ENCODE measurements around the gene NFRKB. TPM values are rescaled to one million over a fixed set of nuclear protein-coding genes. Genes with fewer than 3 reads are reported as not detected.

Gene NFRKB
- 34.9 and 35.5 TPM in 2 replicates for total RNA-seq

DNA sequence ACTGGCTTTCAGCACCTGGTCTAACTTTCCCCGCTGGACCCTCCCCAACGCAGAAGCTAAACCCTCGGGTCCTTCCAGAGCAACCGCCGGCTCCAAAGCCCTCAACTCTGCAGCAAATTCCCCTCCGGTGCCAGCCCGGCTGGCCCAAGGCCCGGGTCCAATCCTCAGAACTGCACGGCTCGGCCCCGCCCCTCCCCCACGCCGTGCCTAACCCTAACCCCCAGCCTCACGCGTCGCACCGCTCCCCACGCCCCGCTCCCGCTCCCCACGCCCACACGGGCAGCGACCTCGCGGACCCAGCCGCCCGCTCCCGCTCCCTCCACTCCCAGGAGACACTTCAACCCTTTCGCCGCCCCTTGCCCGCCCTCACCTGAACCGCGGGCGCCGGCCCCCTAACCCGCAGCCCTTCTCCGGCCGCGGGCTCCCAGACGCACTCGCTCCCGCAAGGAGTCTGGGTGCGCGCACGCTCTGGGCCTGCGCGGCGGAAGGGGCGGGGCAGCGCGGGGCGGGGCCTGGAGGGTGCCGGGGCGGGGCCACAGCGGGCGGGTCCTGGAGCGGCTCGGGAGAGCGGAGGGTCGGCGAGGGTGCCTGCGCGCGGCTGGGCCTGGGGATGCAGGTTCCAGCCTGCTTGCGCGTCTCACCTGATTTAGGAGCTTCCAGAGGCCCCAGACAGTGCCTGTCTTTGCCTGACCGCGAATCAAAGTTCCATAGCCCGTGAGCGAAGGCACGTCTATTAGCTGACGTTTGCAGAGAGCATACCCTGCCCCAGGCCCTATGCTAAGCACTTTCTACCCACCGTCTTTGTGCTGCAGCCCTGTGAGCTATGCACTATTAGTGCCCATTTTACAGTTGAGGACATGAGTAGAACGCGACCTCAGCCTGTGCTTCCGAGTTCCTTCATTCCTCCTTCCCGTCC is at the start of gene NFRKB:
Gene NFRKB, minus strand, starts transcription at position 453 of the 916 bp plus-strand sequence. CDS start 2,729 bp downstream, outside the sequence.
- intact Hi-C loops (cut with micrococcal nuclease), result loop anchor here (1.0 to 10.0 kb wide), 7 partner anchors 27 to 1021 kb away; partner anchors contain the start of genes APLP2, PRDM10, SNX19 and ZBTB44

DNA sequence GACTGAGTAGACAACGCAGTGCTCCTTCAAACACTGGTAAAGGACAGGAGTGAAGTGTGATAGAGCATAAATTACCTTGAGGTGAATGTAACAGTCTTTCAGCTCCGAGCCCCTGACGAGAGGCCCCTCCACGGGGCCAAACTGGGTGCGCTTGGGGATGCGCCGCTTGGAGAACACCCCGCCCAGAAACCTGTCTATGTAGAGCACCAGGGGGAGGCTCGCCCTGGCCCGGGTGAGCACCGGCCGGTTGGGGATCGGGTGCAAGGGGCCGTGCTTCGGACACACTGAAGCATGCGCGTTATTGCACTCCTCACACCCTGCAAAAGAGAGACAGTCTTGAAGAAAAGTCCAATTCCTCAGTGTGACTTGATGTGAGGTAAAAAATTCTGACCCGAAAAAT is 49.3 kb upstream of the NFRKB start:
- intact Hi-C loops (cut with micrococcal nuclease), result no loop called here

DNA sequence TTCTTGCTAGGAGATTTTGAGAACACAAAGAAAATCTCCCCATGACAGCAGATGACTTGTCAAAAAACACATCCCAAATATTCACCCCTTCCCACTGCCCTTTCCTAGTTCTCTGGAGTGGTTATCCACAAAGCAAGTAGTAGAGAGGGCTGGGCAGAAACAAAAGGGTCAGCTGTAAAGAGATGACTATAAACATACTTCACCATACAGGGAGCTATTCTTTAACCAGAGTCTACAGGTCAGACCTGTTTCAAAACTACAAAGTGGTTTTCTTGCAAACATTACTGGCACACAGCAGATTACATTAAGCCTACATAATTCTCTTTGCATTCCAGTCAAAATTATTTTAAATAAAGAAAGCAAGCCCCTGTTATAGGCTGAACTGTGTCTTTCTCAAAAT is 47.7 kb upstream of the NFRKB start:
- intact Hi-C loops (cut with micrococcal nuclease), result no loop called here

DNA sequence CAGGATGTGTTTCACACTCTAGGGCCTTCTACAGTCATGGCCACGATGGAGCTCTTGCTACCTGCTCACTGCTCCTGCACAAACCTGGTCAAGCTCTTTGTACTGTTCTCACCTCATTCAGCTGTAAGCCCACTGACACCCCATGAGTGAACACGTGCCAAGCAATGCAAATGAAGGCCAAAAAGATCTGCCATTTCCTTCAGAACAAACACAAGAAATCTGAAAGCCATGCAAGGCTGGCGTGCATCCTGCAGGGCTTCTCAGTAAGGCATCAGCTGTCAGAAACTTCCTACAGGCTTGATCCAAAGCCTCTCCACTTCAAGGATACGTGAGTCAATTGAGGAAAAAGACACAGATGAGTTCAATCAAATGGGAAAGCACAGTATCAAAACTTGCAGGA is 44.1 kb upstream of the NFRKB start:
- intact Hi-C loops (cut with micrococcal nuclease), result no loop called here

DNA sequence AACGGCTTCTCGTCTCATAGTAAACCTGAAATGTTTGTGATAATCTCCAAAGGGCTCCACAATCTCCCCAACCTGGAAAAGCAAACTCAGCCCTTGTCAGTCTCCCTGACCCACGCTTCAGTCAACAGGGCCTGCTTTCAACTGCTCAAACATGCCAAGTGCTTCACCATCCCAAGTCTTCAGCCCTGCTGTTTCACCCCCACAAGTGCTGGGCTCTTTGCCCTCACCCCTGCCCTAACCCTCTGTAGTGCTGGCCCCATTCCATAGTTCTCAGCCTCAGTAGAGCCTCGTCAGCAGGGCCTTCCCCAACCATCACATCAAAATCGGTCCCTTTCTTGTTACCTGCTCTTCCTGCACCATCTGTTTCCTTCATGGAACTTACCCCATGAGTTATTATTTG is 43.4 kb upstream of the NFRKB start:
- intact Hi-C loops (cut with micrococcal nuclease), result no loop called here

DNA sequence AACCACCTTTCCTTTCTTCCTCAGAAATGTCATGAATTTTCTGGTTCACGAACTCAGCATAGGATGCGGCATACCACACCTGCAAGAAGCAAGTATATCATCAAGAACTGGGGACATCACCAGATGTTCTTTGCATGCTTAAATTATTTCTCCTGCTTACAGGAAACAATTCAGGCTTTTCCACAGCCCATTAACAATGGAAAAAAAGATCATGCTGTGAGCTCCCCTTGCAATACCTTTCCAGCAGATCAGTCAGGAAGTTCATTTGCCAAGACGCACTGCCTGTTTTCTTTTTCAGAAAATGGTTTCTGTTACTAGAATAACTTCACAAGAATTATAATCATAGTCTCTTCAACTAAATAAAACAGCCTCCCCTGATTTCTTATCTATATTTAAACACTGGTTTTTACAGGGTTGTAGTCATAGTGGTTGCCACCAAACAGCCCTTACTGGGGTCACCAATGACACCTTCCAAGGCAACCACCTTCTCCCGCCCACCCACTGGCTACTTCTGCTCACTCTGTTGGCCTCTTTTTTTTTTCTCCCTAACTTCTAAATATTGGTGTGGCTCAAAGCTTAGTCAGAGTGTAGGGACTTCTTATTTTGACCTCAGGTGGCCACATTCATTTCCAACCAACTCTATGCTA is 42.3 kb upstream of the NFRKB start:
- intact Hi-C loops (cut with micrococcal nuclease), result no loop called here

DNA sequence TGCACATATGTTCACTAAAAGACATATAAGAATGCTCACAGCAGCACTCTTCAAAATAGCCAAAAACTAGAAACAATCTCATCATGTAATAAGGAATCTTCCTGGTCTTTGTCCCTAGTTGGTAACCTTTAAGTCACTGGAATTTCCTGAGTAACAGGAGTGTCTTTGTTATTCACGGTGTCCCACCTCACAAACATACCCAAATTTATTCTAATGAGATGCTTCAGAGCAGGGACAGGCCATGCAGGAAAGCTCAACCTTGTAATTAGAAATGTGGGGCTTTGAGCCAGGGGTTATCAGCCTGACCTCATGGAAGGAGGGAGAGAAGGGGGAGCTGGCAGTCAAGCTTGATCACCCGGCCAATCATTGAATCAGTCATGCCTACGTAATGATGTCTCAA is 40.3 kb upstream of the NFRKB start:
- intact Hi-C loops (cut with micrococcal nuclease), result no loop called here

DNA sequence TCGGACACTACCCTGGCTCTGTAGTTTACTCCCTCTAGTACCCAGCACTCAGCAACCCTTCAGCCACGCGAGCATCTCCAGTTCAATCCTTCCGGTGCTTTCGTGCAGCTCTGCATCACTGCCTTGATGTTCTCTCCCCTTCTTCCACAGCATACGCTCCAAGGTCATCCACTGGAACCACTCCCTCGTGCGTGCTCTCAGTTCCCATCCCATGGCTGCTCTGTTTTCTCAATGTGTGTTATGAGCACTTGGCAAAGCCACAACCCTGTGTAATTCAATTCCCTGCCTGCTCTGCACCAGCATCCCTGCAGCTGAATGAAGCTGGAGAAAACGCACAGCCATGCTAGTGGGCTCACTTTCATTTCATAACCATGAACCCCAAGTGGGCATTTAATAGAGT is 38.5 kb upstream of the NFRKB start:
- intact Hi-C loops (cut with micrococcal nuclease), result no loop called here

DNA sequence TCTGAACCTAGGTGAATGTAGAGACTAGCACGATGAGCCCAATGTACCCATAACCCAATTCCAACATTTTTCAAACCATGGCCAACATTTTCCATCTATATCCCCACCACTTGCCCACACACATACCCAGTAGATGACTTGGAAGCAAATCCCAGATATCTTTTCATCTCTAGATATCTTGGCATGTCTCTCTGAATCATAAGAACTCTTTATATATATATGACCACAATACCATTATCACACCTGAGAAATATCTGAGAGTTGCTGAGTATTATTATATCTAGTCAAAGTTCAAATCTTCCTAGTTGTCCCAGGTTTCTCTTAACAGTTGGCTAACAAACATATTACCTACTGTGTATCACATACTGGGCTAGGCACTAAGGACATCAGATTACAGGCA is 37.9 kb upstream of the NFRKB start:
- intact Hi-C loops (cut with micrococcal nuclease), result no loop called here

DNA sequence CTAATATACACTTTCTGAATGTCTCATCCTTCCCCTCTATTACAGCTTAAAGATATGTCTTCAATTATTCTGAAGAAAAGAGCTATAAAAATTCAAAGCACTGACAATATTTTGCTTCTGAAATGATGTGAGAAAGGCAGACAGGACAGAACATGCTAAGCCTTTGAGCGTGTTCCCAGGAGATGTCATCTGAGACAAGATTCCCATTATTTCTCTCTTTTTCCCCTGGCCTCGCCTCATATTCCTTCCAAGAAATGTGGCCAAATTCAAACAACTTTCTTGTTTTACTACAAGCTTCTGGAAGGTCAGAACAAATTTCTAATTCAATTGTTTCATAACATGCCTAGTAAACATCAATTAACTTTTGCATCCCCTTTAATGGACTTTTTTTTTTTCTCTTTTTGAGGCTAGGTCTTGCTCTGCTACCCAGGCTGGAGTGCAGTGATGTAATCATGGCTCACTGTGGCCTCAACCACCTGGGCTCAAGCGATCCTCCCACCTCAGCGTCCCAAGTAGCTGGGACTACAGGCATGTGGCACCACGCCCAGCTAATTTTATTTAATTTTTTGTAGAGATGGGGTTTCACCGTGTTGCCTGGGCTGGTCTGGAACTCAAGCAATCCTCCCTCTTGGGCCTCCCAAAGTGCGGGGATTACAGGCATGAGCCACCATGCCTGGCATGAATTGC is 37.1 kb upstream of the NFRKB start:
- intact Hi-C loops (cut with micrococcal nuclease), result no loop called here

DNA sequence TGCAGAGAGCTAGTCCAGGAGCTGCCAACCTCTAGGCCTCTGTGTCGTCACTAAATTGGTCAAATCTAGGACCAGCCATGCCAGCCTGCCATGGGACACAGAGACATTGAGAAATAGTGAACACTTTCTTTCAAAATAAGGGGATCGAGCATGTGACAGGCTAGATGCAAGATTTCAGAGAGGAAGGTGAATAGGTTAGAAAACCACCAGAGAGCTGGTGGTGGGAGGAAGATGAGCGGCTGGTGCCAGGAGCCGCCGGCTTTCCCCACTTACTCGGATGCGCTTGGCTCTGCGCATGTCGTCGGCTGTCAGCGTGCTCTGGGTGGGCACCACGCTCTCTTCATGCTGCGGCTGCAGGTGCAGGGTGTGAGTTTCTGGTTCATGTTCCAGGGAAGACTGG is 35.4 kb upstream of the NFRKB start:
- intact Hi-C loops (cut with micrococcal nuclease), result no loop called here

DNA sequence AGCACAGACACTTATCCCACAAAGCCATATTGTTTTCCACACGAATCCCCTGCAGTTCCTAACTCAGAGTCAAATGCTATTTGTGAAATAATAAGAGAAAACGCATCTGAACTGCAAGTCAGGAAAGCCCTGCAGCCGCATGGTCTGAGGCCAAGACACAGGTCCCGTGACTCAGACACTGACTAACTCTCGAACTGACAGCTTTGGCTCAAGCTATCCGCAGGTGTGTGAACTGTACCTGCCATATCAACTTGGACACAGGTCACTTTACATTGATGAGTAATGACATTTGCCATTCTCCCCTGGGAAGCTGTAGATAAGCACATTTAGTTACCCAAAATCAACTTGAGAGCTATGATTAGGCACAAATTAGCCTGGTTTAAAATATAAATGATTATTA is 34.9 kb upstream of the NFRKB start:
- intact Hi-C loops (cut with micrococcal nuclease), result no loop called here

DNA sequence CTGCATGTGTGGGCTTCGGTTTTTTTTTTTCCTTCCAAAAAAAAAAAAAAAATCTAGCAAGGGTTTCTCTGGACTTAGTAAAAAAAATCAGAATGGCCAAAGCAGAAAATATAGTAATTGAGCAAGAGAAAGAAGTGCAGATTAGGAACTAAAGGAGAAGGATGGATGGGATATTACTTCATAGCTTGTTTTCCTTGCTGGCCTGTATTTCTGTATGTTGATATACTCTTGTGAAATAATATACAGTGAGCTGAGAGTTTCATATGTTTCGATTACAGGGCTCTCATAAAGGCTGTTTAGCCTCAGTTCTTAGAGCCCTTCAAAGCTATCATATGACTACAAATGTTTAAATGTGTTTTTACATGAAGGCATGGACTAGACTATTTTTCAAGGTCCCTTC is 34.3 kb upstream of the NFRKB start:
- intact Hi-C loops (cut with micrococcal nuclease), result no loop called here

DNA sequence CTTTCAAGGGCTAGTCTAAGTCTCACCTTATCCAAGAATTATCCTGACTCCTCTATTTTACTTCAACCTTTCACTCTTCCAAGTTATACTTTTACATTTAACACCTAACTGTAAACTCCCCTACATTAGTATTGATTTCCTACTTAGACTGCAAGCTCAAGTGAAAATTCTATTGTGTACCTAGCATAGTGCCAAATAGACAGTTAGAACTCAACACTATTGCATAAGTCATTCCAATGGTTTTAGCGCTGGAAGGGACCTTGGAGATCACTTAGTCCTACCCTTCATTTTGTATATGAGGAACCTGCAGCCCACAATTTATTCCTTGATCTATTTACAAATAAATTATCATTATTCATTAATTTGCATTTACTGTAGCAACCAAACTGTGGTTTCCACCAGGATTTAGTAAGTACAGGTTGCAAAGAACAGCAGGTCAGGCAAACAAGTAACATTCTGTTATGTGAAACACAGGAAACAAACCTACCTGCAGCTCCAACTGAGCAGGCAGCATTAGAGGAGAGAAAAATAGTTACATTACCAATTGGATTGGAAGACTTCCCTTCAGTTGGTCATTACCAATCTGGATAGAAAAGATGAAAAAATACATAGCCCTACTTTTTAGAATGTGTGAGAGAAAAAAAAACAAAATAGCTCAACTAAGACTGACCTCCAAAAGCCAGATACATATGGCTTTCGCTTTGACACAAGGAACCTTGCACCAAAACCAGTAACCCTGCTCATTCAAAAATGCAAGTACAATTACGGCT is 33.7 kb upstream of the NFRKB start:
- intact Hi-C loops (cut with micrococcal nuclease), result no loop called here

DNA sequence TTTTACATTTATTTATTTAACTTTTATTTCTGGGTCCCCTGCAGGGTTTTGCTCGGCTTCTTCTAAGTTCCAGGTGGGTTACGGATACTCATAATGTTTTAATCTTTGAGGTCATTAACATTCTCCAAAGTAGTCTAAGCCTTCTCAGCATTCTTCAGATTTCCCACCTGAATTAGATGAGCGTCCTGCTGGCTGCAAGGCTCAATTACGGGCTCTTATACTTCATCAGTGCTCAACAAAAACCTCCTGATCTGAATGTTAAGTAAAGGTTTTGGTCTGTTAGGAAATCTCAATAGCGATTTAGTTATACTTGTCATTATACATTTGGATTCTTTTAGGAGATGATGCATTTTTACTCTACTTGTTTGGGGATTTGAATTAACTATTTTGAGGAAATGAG is 27.3 kb upstream of the NFRKB start:
- intact Hi-C loops (cut with micrococcal nuclease), result loop anchor here (1.0 to 2.0 kb wide), 3 partner anchors 28 to 210 kb away; partner anchors contain the start of genes APLP2 and NFRKB

DNA sequence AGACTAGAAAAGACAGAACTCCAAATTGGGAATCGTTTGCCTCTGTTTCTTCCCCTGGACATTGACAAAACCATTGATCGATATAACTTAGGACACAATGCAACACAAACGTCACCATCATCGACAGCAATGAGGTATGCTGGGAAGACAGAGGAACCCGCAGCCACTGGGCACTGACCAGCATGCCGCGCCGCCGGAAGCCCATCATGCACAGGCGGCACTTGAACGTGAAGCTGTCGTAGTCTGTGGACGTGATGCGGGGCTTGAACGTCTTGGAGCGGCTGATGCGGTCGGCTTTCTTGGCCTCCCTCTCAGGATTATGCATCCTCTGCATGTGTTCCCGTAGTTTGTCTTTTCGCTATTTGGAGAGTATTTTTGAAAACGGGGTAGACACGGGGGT is 23.0 kb upstream of the NFRKB start:
- intact Hi-C loops (cut with micrococcal nuclease), result no loop called here

DNA sequence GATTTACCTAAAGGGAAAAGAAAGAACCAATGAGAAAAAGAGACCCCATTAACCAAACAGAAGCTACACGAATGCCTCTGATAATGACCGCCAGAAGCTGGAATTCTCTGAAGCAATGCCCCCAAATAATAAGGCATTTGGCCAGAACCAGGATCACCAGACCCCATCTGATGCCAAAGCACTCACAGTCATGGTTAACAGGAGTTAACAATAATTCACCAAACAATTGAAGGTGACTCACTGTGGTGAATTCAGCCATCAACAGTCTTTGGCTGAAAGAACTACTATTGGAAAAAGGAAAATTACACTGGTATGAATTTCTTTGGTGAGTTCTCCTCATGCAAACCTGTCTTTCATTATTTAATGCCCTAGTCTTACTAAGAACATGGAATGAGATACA is 21.9 kb upstream of the NFRKB start:
- intact Hi-C loops (cut with micrococcal nuclease), result no loop called here

DNA sequence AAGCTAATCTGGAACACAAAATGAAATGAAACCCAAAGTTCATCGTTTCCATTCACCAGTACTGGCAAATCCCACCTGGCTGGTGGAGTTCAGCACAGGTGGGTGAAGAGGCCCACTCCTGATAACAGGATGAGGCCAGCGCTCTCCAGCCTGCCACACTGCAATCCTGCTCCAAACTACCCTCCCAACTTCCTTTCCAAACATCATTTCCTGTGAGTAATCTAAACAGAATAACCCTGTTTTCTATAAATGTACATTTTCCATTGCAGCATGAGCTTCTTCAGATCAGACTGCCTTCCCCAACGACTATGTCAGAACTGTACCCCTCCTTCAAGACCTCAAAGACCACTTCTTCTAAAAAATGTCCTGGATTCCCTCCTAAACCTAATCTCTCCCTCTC is 15.9 kb upstream of the NFRKB start:
- intact Hi-C loops (cut with micrococcal nuclease), result no loop called here

DNA sequence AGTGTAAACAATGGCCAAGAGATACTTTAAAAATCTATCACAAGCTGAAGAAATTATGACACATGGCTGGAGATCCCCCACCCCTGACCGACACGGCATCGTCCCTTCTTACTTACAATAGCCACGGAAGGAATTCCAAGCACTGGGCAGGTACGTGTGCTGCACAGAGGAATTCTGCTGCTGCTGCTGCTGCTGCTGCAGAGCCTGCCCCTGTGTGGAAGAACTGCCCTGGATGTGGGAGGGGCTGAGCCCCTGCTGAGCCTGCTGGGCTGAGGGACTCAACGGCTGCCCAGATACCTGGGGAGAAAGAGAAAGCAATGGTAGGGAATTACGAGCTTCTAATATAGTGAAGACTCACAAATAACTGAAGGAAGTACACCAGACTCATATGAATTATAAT is 15.0 kb upstream of the NFRKB start:
- intact Hi-C loops (cut with micrococcal nuclease), result no loop called here

DNA sequence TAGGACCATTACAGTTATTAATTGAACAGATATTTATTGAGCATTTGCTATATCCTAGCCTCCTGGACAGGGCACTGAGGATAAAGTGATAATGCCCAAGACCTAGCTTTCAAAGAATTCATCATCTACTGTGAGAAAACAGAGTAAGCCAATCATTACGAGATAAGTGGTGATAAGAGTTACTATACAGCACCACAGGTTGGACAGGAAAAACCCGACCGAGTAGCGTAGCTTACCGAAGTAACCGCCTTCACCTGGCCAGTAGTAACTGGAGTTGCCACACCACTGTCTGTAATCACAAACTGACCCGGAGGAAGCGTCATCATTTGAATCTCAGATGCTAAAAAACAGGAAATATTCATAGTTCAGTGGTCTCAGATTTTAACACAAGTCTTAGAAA is 10.0 kb upstream of the NFRKB start:
- intact Hi-C loops (cut with micrococcal nuclease), result no loop called here

DNA sequence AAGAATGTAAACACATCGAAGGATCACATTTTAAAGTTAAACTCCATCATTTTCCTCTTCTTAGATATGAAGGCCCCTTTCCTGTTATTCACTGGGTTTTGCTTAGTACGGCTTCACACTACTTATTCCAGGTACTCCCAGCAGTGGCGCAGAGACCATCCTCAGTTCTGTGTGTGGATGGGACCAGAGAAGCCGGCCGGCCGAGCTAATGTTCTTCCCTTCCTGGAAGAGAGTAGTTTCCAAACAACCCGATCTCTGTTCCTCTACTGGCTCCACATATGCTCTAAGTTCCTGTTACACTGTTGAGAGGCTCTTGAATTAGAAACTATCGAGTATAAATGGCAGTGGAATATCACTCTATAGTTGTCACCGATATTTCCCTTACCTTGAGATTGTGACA is 684 bp upstream of the NFRKB start:
- intact Hi-C loops (cut with micrococcal nuclease), result loop anchor here (10.0 kb wide), 1 partner anchor 621 kb away; no protein-coding TSS in a partner anchor
